GM12892 (cell line): Measurements from ENCODE around the gene CRTC3.

Experiments used
- DNase-seq: peaks from one replicate; pipeline ENCODE4 v3.0.0; 2011; ENCODE audit not compliant: insufficient read length
- FAIRE-seq: peaks from 2 replicates; lab custom pipeline; 2011; peaks lifted over from hg19 to GRCh38; lab: Jason Lieb, UNC
- POLR2A ChIP-seq: IDR thresholded peaks from 2 replicates; pipeline ENCODE4 v1.6.1; 2011; ENCODE audit warnings: low read depth, low read length, control low read depth
- POLR2AphosphoS5 ChIP-seq: IDR thresholded peaks from 2 replicates; pipeline ENCODE4 v1.6.1; 2011; ENCODE audit warnings: low read depth, low read length, control low read depth
- TAF1 ChIP-seq: IDR thresholded peaks from 2 replicates; pipeline ENCODE4 v1.6.1; 2011; ENCODE audit warnings: low read depth, mild to moderate bottlenecking, control low read depth, low read length, borderline replicate concordance

CRTC3 gene

GRCh38 chr15:90599644-90600043, 69.9 kb downstream of the CRTC3 start:
- no peak for TF ChIP-seq TAF1
- TF ChIP-seq POLR2AphosphoS5 = no peak
- no peak for TF ChIP-seq POLR2A
- no peak for DNase-seq
- no peak for FAIRE-seq

- no peak for DNase-seq
- no peak for TF ChIP-seq POLR2AphosphoS5
- no peak for TF ChIP-seq TAF1
- no peak for TF ChIP-seq POLR2A
- no peak for FAIRE-seq
Measured at GRCh38 chr15:90600954-90601353, 71.2 kb downstream of the CRTC3 start.

- no peak for TF ChIP-seq POLR2AphosphoS5
- no peak for TF ChIP-seq TAF1
- no peak for TF ChIP-seq POLR2A
- FAIRE-seq (no peak), DNase-seq (no peak)
Measured at GRCh38 chr15:90603893-90604292, 74.2 kb downstream of the CRTC3 start.

- FAIRE-seq (no peak), DNase-seq (no peak)
- TF ChIP-seq TAF1 (no peak), POLR2AphosphoS5 (no peak), POLR2A (no peak)
Measured at GRCh38 chr15:90606641-90607040, 76.9 kb downstream of the CRTC3 start.

GRCh38 chr15:90607361-90607760, 77.6 kb downstream of the CRTC3 start:
- TF ChIP-seq POLR2A = no peak
- TF ChIP-seq TAF1 = no peak
- no peak for TF ChIP-seq POLR2AphosphoS5
- FAIRE-seq = no peak
- no peak for DNase-seq

GRCh38 chr15:90609242-90610180, 79.8 kb downstream of the CRTC3 start:
- FAIRE-seq = no peak
- DNase-seq = no peak
- no peak for TF ChIP-seq TAF1

- FAIRE-seq (no peak), DNase-seq (no peak)
- TF ChIP-seq POLR2AphosphoS5 = no peak
- no peak for TF ChIP-seq POLR2A
- no peak for TF ChIP-seq TAF1
Measured at GRCh38 chr15:90610190-90610589, 80.5 kb downstream of the CRTC3 start.

- no peak for DNase-seq
- no peak for FAIRE-seq
- TF ChIP-seq POLR2A = no peak
- TF ChIP-seq POLR2AphosphoS5 = no peak
- no peak for TF ChIP-seq TAF1
Measured at GRCh38 chr15:90611157-90611556, 81.4 kb downstream of the CRTC3 start.

GRCh38 chr15:90617171-90617570, 87.4 kb downstream of the CRTC3 start:
- FAIRE-seq (no peak), DNase-seq (no peak)
- no peak for TF ChIP-seq POLR2AphosphoS5
- TF ChIP-seq POLR2A = no peak
- no peak for TF ChIP-seq TAF1

- TF ChIP-seq POLR2AphosphoS5 (no peak), TAF1 (no peak), POLR2A (no peak)
- DNase-seq = no peak
- FAIRE-seq = no peak
Measured at GRCh38 chr15:90617668-90618097, 88.0 kb downstream of the CRTC3 start.

GRCh38 chr15:90618330-90619125, 88.8 kb downstream of the CRTC3 start:
- DNase-seq = no peak
- TF ChIP-seq POLR2A = no peak
- no peak for TF ChIP-seq TAF1
- TF ChIP-seq POLR2AphosphoS5 = no peak
- FAIRE-seq = no peak
